Left forelimb (tissue), 1 donor: ENCODE data around the gene HLCS.

Experiments used
- DNase-seq: peaks from one replicate; pipeline ENCODE4 v3.0.0-alpha.2; 2018; ENCODE audit warnings: low spot score

Gene HLCS

GRCh38 chr21:36914244-36915013 lies 52.0 kb downstream of the HLCS start:
- no peak for DNase-seq

GRCh38 chr21:36913247-36914169 lies 53.0 kb downstream of the HLCS start:
- no peak for DNase-seq

GRCh38 chr21:36910581-36911307 lies 55.7 kb downstream of the HLCS start:
- DNase-seq = no peak

- no peak for DNase-seq
These were observed 56.4 kb downstream of the HLCS start for GRCh38 chr21:36909901-36910561.

- no peak for DNase-seq
These were observed 57.0 kb downstream of the HLCS start for GRCh38 chr21:36909423-36909822.

GRCh38 chr21:36908260-36908908 lies 58.1 kb downstream of the HLCS start:
- no peak for DNase-seq

- DNase-seq = no peak
These were observed 62.3 kb downstream of the HLCS start for GRCh38 chr21:36904093-36904666.

- no peak for DNase-seq
These were observed 63.7 kb downstream of the HLCS start for GRCh38 chr21:36902793-36903192.

- DNase-seq = no peak
These were observed 64.1 kb downstream of the HLCS start for GRCh38 chr21:36902331-36902730.

GRCh38 chr21:36901575-36901974 lies 64.9 kb downstream of the HLCS start:
- DNase-seq = no peak

- no peak for DNase-seq
These were observed 72.9 kb downstream of the HLCS start for GRCh38 chr21:36893581-36893980.

GRCh38 chr21:36892201-36892600 lies 74.3 kb downstream of the HLCS start:
- no peak for DNase-seq

GRCh38 chr21:36891692-36892091 lies 74.8 kb downstream of the HLCS start:
- no peak for DNase-seq

GRCh38 chr21:36891121-36891520 lies 75.3 kb downstream of the HLCS start:
- no peak for DNase-seq

GRCh38 chr21:36890086-36890485 lies 76.4 kb downstream of the HLCS start:
- no peak for DNase-seq

GRCh38 chr21:36889401-36889800 lies 77.1 kb downstream of the HLCS start:
- no peak for DNase-seq

- no peak for DNase-seq
These were observed 78.0 kb downstream of the HLCS start for GRCh38 chr21:36888466-36888865.

- DNase-seq = no peak
These were observed 78.5 kb downstream of the HLCS start for GRCh38 chr21:36887963-36888362.

- DNase-seq = no peak
These were observed 82.7 kb downstream of the HLCS start for GRCh38 chr21:36883532-36884486.

- DNase-seq = no peak
These were observed 83.7 kb downstream of the HLCS start for GRCh38 chr21:36882776-36883175.
